Measurements from ENCODE around the gene YWHAQ. TPM values are rescaled to one million over a fixed set of nuclear protein-coding genes. Genes with fewer than 3 reads are reported as not detected.
A peak's percentile ranks its signal among the peaks of the same experiment; 100 is the strongest.

The YWHAQ gene
- 100 to 1,000 TPM in 3 of 4 donors, 10 to 100 TPM in 1; 76.9 to 155 (median 114) TPM for total RNA-seq

DNA sequence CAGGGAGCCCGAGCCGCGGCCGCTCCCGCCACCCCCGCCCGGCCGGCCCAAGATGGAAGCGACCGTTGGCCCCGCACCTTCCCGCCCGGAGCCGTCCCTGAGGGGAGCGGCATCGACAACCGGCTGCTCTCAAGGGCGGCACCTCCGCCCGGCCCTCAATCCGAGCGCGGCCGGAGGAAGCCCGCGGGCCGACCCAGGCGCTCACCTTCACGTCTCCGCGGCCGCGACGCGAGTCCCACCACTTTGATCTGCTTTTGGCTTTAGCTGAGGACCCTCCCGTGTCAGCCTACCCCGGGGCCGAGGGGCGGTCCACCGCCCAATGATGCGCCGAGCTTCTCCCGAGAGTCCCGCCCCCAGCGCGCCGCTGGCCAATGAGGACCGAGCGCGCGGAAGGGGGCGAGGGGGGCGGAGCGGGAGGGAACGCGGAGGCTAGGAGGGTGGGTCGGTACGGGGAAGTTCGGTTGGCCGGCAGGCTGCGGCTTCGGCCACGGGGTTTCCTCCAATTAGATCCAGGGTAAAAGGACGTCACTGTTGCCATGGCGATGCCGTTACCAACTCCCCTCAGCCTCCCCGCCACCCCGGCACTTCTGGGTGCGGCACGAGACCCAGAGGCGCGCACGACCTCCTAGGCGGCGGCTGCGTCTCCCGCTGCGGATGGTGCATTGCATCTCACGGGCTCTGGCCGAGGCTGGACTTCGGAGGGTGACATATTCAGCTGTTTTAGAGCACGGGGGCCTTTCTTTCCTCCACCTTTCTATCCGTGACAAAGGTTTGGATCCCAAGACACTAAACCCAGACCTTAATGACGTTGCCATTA, at the start of gene YWHAQ:
TSS of gene YWHAQ (minus strand) at position 262 of the 817 bp plus-strand sequence. CDS start 545 bp downstream, outside the sequence.
- H3K4me3 ChIP-seq, result peak within 1 kb of the TSS; percentile 77 to 97 (median 87)
- no peaks in the 10 kb centered on the region for H3K36me3 ChIP-seq
- peak within 1 kb of the TSS; percentile 91 to 97 (median 96) for H3K27ac ChIP-seq
- no peaks in the 10 kb centered on the region for H3K27me3 ChIP-seq
- TF ChIP-seq CTCF (IDR thresholded peaks at IDR 0.05), result no peak
- TF ChIP-seq POLR2A (IDR thresholded peaks at IDR 0.05), result peak; percentile 89 to 91
- no peaks in the 10 kb centered on the region for H3K9me3 ChIP-seq
- peak; percentile 97 to 100 (median 99) for DNase-seq
- H3K4me1 ChIP-seq, result peaks cover 0 to 33% (median 5%) of the 10 kb centered on the region in 4 donors

GRCh38 chr2:9680082-9680481, 49.3 kb upstream of the YWHAQ start:
- no peak overlapping the region for H3K27ac ChIP-seq
- no peak for TF ChIP-seq CTCF (IDR thresholded peaks at IDR 0.05)
- TF ChIP-seq POLR2A (IDR thresholded peaks at IDR 0.05), result no peak

DNA sequence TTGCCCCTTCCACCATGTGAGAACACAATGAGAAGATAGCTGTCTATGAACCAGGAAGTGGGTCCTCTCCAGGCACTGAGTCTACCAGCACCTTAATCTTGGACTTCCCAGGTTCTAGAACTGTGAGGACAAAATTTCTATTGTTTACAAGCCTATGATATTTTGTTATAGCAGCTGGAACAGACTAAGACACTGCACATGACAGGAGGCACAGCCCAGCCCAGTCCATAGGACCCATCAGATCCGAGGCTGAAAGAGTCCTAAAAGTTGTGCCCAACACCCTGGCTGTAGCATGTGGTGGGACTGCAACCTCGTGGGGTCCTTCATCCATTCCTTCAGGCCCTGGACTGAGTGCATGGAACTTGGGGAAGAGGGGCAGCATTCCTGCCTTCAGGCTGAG, 48.4 kb upstream of the YWHAQ start:
- Histone ChIP-seq H3K27ac (no peak overlapping the region), H3K4me1 (no peaks in the 10 kb centered on the region), H3K27me3 (no peaks in the 10 kb centered on the region), H3K36me3 (no peaks in the 10 kb centered on the region), H3K4me3 (no peak overlapping the region), H3K9me3 (no peaks in the 10 kb centered on the region)
- no peak for DNase-seq
- TF ChIP-seq CTCF (IDR thresholded peaks at IDR 0.05) (no peak), POLR2A (IDR thresholded peaks at IDR 0.05) (no peak)

More at GRCh38 chr2:9680082-9680481, 49.3 kb upstream of the YWHAQ start:
- H3K4me3 ChIP-seq, result no peak overlapping the region
- H3K36me3 ChIP-seq, result no peaks in the 10 kb centered on the region
- no peaks in the 10 kb centered on the region for H3K9me3 ChIP-seq
- H3K27me3 ChIP-seq, result no peaks in the 10 kb centered on the region
- no peak for DNase-seq
- no peaks in the 10 kb centered on the region for H3K4me1 ChIP-seq

DNA sequence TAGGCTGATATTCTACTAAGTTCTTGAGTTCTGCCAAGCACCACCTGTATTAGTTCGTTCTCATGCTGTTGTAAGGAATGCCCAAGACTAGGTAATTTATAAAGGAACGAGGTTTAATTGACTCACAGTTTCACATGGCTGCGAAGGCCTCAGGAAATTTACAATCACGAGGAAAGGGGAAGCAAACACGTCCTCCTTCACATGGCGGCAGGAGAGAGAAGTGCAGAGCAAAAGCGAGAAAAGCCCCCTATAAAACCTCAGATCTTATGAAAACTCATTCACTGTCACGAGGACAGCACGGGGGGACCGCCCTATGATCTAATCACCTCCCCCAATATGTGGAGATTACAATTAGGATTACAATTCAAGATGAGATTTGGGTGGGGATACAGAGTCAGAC, 47.7 kb upstream of the YWHAQ start:
- Histone ChIP-seq H3K4me1 (no peaks in the 10 kb centered on the region), H3K4me3 (no peak overlapping the region), H3K36me3 (no peaks in the 10 kb centered on the region), H3K9me3 (no peaks in the 10 kb centered on the region), H3K27ac (no peak overlapping the region), H3K27me3 (no peaks in the 10 kb centered on the region)
- TF ChIP-seq CTCF (IDR thresholded peaks at IDR 0.05) (no peak), POLR2A (IDR thresholded peaks at IDR 0.05) (no peak)
- DNase-seq, result no peak

GRCh38 chr2:9675415-9676351, 44.9 kb upstream of the YWHAQ start:
- no peaks in the 10 kb centered on the region for H3K36me3 ChIP-seq
- no peak for DNase-seq
- no peaks in the 10 kb centered on the region for H3K9me3 ChIP-seq
- H3K27ac ChIP-seq, result no peak overlapping the region
- no peak overlapping the region for H3K4me3 ChIP-seq
- no peaks in the 10 kb centered on the region for H3K27me3 ChIP-seq
- TF ChIP-seq CTCF (IDR thresholded peaks at IDR 0.05), result no peak
- no peak for TF ChIP-seq POLR2A (IDR thresholded peaks at IDR 0.05)
- no peaks in the 10 kb centered on the region for H3K4me1 ChIP-seq

Measured in Peyer's patch (tissue), 4 donors.